HEK293 (cell line): ENCODE data around the gene CREM.

Source experiments
- BCL11A ChIP-seq: fragments of 450-650 bp; formaldehyde crosslinking; IDR thresholded peaks from 2 replicates; pipeline ENCODE4 v1.5.1; 2016; ENCODE audit warnings: low read depth, missing biosample characterization, missing genetic modification characterization
- FEZF1 ChIP-seq: fragments of 450-650 bp; formaldehyde crosslinking; IDR thresholded peaks from 2 replicates; pipeline ENCODE4 v1.5.1; 2016; ENCODE audit warnings: missing biosample characterization, missing genetic modification characterization
- ZBTB17 ChIP-seq: fragments of 450-650 bp; formaldehyde crosslinking; IDR thresholded peaks from 2 replicates; pipeline ENCODE4 v1.5.1; 2016; ENCODE audit warnings: missing biosample characterization, missing genetic modification characterization
- ZBTB48 ChIP-seq: fragments of 450-650 bp; formaldehyde crosslinking; IDR thresholded peaks from 2 replicates; pipeline ENCODE4 v1.5.1; 2016; ENCODE audit warnings: missing biosample characterization, missing genetic modification characterization
- ZBTB7A ChIP-seq: fragments of 450-650 bp; formaldehyde crosslinking; IDR thresholded peaks from 2 replicates; pipeline ENCODE4 v1.5.1; 2016; ENCODE audit warnings: low read depth, missing biosample characterization, missing genetic modification characterization
- ZIC2 ChIP-seq: fragments of 450-650 bp; formaldehyde crosslinking; IDR thresholded peaks from 2 replicates; pipeline ENCODE4 v1.5.1; 2016; ENCODE audit warnings: missing biosample characterization, missing genetic modification characterization
- ZNF112 ChIP-seq: fragments of 450-650 bp; formaldehyde crosslinking; IDR thresholded peaks from 2 replicates; pipeline ENCODE4 v1.5.0; 2017; ENCODE audit warnings: missing biosample characterization, missing genetic modification characterization
- ZNF114 ChIP-seq: fragments of 450-650 bp; formaldehyde crosslinking; IDR thresholded peaks from 2 replicates; pipeline ENCODE4 v1.5.0; 2017; ENCODE audit warnings: missing biosample characterization, missing genetic modification characterization
- ZNF121 ChIP-seq: fragments of 450-650 bp; formaldehyde crosslinking; IDR thresholded peaks from 2 replicates; pipeline ENCODE4 v1.5.1; 2016; ENCODE audit warnings: missing biosample characterization, missing genetic modification characterization
- ZNF132 ChIP-seq: fragments of 450-650 bp; formaldehyde crosslinking; IDR thresholded peaks from 2 replicates; pipeline ENCODE4 v1.5.1; 2017; ENCODE audit warnings: missing biosample characterization, missing genetic modification characterization, borderline replicate concordance
- ZNF138 ChIP-seq: fragments of 450-650 bp; formaldehyde crosslinking; IDR thresholded peaks from 2 replicates; pipeline ENCODE4 v1.5.1; 2016; ENCODE audit warnings: missing biosample characterization, missing genetic modification characterization, borderline replicate concordance
- ZNF302 ChIP-seq: fragments of 450-650 bp; formaldehyde crosslinking; IDR thresholded peaks from 2 replicates; pipeline ENCODE4 v1.5.1; 2016; ENCODE audit warnings: missing biosample characterization, missing genetic modification characterization, low read depth
- ZNF501 ChIP-seq: fragments of 450-650 bp; formaldehyde crosslinking; IDR thresholded peaks from 2 replicates; pipeline ENCODE4 v1.5.1; 2016; ENCODE audit warnings: missing biosample characterization, missing genetic modification characterization
- ZNF510 ChIP-seq: fragments of 450-650 bp; formaldehyde crosslinking; IDR thresholded peaks from 2 replicates; pipeline ENCODE4 v1.5.1; 2018; ENCODE audit warnings: mild to moderate bottlenecking, missing genetic modification characterization, missing biosample characterization; ENCODE audit not compliant: insufficient replicate concordance
- ZNF544 ChIP-seq: fragments of 450-650 bp; formaldehyde crosslinking; IDR thresholded peaks from 2 replicates; pipeline ENCODE4 v1.5.0; 2017; ENCODE audit warnings: missing biosample characterization, missing genetic modification characterization
- ZNF571 ChIP-seq: fragments of 450-650 bp; formaldehyde crosslinking; IDR thresholded peaks from 2 replicates; pipeline ENCODE4 v1.5.0; 2017; ENCODE audit warnings: missing biosample characterization, missing genetic modification characterization
- ZNF629 ChIP-seq: fragments of 450-650 bp; formaldehyde crosslinking; IDR thresholded peaks from 2 replicates; pipeline ENCODE4 v1.5.1; 2017; ENCODE audit warnings: missing biosample characterization, missing genetic modification characterization
- ZNF654 ChIP-seq: fragments of 450-650 bp; formaldehyde crosslinking; IDR thresholded peaks from 2 replicates; pipeline ENCODE4 v1.5.1; 2016; ENCODE audit warnings: low read depth, missing biosample characterization, missing genetic modification characterization
- ZNF660 ChIP-seq: fragments of 450-650 bp; IDR thresholded peaks from 2 replicates; pipeline ENCODE4 v1.5.1; 2018; ENCODE audit warnings: missing biosample characterization, mild to moderate bottlenecking, missing genetic modification characterization
- ZNF768 ChIP-seq: fragments of 450-650 bp; formaldehyde crosslinking; IDR thresholded peaks from 2 replicates; pipeline ENCODE4 v1.5.1; 2018; ENCODE audit warnings: missing biosample characterization, mild to moderate bottlenecking, missing genetic modification characterization
- ZNF791 ChIP-seq: fragments of 450-650 bp; formaldehyde crosslinking; IDR thresholded peaks from 2 replicates; pipeline ENCODE4 v1.5.1; 2016; ENCODE audit warnings: missing biosample characterization, missing genetic modification characterization
- TF ChIP-seq, protein P1 (sequence below): fragments of 450-650 bp; formaldehyde crosslinking; IDR thresholded peaks from 2 replicates; pipeline ENCODE4 v1.5.1; 2017; ENCODE audit warnings: missing biosample characterization, missing genetic modification characterization
- TF ChIP-seq, protein P2 (sequence below): fragments of 450-650 bp; formaldehyde crosslinking; IDR thresholded peaks from 2 replicates; pipeline ENCODE4 v1.5.1; 2016; ENCODE audit warnings: missing biosample characterization, missing genetic modification characterization
- TF ChIP-seq, protein P3 (sequence below): fragments of 450-650 bp; formaldehyde crosslinking; IDR thresholded peaks from 2 replicates; pipeline ENCODE4 v1.5.1; 2016; ENCODE audit warnings: missing biosample characterization, missing genetic modification characterization, low read depth
- TF ChIP-seq, protein P4 (sequence below): fragments of 450-650 bp; formaldehyde crosslinking; IDR thresholded peaks from 2 replicates; pipeline ENCODE4 v1.5.1; 2017; ENCODE audit warnings: missing biosample characterization, mild to moderate bottlenecking, missing genetic modification characterization, moderate library complexity
- TF ChIP-seq, protein P5 (sequence below): fragments of 450-650 bp; formaldehyde crosslinking; IDR thresholded peaks from 2 replicates; pipeline ENCODE4 v1.5.1; 2017; ENCODE audit warnings: missing biosample characterization, missing genetic modification characterization
- TF ChIP-seq, protein P6 (sequence below): fragments of 450-650 bp; formaldehyde crosslinking; IDR thresholded peaks from 2 replicates; pipeline ENCODE4 v1.5.1; 2016; ENCODE audit warnings: missing biosample characterization, missing genetic modification characterization
- TF ChIP-seq, protein P7 (sequence below): fragments of 450-650 bp; formaldehyde crosslinking; optimal IDR thresholded peaks from 2 replicates; pipeline ENCODE3; 2016; ENCODE audit warnings: missing biosample characterization, mild to moderate bottlenecking, missing genetic modification characterization

The CREM gene

DNA sequence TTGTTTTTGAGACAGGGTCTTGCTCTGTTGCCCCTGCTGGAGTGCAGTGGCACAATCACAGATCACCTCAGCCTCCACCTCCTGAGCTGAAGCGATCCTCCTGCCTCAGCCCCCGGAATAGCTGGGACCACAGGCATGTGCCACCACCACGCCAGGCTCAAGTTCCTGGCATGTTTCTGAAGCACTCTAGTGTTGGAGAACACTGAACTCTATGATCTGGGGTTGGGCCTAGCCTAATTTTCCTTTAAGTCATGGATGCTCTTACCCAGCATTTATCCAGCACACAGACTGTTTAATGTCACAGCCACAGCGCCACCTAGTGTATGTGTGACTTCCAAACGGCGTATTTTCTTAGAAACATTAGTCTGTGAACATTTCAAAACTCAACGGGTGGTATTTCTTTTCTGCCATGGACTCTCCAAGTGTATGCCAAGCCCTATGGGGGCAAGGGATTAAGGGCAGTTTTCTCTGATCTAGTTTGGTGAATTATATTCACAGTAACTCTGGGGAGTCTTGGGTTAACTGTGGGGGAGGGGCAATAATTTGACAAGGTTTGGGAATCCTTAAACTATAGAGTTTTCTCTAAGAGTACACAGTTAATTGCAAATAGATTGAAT, 91.8 kb downstream of the CREM start (continued):
- TF ChIP-seq, protein P1, sequence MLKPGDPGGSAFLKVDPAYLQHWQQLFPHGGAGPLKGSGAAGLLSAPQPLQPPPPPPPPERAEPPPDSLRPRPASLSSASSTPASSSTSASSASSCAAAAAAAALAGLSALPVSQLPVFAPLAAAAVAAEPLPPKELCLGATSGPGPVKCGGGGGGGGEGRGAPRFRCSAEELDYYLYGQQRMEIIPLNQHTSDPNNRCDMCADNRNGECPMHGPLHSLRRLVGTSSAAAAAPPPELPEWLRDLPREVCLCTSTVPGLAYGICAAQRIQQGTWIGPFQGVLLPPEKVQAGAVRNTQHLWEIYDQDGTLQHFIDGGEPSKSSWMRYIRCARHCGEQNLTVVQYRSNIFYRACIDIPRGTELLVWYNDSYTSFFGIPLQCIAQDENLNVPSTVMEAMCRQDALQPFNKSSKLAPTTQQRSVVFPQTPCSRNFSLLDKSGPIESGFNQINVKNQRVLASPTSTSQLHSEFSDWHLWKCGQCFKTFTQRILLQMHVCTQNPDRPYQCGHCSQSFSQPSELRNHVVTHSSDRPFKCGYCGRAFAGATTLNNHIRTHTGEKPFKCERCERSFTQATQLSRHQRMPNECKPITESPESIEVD (tag by site-specific recombination): 0 out of 2 replicates have a peak, but pooled peaks have one; percentile 19
- TF ChIP-seq ZNF132 (no peak), ZNF660 (tag by site-specific recombination) (0 out of 2 replicates have a peak, but pooled peaks have one; percentile 29), ZIC2 (tag by site-specific recombination) (peak; percentile 50), ZNF138 (tag by site-specific recombination) (no peak), ZBTB17 (tag by site-specific recombination) (peak; percentile 76), ZNF654 (tag by site-specific recombination) (peak; percentile 90), ZBTB7A (no peak), BCL11A (tag by site-specific recombination) (no peak), ZBTB48 (tag by site-specific recombination) (no peak), ZNF768 (no peak), ZNF571 (tag by site-specific recombination) (no peak), ZNF791 (no peak), ZNF114 (tag by site-specific recombination) (no peak), FEZF1 (tag by site-specific recombination) (peak; percentile 54), ZNF544 (no peak), ZNF112 (tag by site-specific recombination) (no peak), ZNF501 (peak; percentile 30; the same call in 1 of the 2 replicates), ZNF629 (peak; percentile 50), ZNF121 (tag by site-specific recombination) (peak; percentile 99), ZNF510 (no peak), ZNF302 (no peak)
- TF ChIP-seq, protein P2, sequence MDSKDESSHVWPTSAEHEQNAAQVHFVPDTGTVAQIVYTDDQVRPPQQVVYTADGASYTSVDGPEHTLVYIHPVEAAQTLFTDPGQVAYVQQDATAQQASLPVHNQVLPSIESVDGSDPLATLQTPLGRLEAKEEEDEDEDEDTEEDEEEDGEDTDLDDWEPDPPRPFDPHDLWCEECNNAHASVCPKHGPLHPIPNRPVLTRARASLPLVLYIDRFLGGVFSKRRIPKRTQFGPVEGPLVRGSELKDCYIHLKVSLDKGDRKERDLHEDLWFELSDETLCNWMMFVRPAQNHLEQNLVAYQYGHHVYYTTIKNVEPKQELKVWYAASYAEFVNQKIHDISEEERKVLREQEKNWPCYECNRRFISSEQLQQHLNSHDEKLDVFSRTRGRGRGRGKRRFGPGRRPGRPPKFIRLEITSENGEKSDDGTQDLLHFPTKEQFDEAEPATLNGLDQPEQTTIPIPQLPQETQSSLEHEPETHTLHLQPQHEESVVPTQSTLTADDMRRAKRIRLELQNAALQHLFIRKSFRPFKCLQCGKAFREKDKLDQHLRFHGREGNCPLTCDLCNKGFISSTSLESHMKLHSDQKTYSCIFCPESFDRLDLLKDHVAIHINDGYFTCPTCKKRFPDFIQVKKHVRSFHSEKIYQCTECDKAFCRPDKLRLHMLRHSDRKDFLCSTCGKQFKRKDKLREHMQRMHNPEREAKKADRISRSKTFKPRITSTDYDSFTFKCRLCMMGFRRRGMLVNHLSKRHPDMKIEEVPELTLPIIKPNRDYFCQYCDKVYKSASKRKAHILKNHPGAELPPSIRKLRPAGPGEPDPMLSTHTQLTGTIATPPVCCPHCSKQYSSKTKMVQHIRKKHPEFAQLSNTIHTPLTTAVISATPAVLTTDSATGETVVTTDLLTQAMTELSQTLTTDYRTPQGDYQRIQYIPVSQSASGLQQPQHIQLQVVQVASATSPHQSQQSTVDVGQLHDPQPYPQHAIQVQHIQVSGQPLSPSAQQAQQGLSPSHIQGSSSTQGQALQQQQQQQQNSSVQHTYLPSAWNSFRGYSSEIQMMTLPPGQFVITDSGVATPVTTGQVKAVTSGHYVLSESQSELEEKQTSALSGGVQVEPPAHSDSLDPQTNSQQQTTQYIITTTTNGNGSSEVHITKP (tag by site-specific recombination): 0 out of 2 replicates have a peak, but pooled peaks have one; percentile 15
- TF ChIP-seq, protein P3, sequence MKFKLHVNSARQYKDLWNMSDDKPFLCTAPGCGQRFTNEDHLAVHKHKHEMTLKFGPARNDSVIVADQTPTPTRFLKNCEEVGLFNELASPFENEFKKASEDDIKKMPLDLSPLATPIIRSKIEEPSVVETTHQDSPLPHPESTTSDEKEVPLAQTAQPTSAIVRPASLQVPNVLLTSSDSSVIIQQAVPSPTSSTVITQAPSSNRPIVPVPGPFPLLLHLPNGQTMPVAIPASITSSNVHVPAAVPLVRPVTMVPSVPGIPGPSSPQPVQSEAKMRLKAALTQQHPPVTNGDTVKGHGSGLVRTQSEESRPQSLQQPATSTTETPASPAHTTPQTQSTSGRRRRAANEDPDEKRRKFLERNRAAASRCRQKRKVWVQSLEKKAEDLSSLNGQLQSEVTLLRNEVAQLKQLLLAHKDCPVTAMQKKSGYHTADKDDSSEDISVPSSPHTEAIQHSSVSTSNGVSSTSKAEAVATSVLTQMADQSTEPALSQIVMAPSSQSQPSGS (tag by site-specific recombination): no peak
- TF ChIP-seq, protein P4, sequence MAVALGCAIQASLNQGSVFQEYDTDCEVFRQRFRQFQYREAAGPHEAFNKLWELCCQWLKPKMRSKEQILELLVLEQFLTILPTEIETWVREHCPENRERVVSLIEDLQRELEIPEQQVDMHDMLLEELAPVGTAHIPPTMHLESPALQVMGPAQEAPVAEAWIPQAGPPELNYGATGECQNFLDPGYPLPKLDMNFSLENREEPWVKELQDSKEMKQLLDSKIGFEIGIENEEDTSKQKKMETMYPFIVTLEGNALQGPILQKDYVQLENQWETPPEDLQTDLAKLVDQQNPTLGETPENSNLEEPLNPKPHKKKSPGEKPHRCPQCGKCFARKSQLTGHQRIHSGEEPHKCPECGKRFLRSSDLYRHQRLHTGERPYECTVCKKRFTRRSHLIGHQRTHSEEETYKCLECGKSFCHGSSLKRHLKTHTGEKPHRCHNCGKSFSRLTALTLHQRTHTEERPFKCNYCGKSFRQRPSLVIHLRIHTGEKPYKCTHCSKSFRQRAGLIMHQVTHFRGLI (tag by site-specific recombination): no peak
- TF ChIP-seq, protein P5, sequence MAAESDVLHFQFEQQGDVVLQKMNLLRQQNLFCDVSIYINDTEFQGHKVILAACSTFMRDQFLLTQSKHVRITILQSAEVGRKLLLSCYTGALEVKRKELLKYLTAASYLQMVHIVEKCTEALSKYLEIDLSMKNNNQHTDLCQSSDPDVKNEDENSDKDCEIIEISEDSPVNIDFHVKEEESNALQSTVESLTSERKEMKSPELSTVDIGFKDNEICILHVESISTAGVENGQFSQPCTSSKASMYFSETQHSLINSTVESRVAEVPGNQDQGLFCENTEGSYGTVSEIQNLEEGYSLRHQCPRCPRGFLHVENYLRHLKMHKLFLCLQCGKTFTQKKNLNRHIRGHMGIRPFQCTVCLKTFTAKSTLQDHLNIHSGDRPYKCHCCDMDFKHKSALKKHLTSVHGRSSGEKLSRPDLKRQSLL (tag by site-specific recombination): peak; percentile 76; the same call in 1 of the 2 replicates
- TF ChIP-seq, protein P6, sequence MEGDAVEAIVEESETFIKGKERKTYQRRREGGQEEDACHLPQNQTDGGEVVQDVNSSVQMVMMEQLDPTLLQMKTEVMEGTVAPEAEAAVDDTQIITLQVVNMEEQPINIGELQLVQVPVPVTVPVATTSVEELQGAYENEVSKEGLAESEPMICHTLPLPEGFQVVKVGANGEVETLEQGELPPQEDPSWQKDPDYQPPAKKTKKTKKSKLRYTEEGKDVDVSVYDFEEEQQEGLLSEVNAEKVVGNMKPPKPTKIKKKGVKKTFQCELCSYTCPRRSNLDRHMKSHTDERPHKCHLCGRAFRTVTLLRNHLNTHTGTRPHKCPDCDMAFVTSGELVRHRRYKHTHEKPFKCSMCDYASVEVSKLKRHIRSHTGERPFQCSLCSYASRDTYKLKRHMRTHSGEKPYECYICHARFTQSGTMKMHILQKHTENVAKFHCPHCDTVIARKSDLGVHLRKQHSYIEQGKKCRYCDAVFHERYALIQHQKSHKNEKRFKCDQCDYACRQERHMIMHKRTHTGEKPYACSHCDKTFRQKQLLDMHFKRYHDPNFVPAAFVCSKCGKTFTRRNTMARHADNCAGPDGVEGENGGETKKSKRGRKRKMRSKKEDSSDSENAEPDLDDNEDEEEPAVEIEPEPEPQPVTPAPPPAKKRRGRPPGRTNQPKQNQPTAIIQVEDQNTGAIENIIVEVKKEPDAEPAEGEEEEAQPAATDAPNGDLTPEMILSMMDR (tag by site-specific recombination): peak; percentile 61
- TF ChIP-seq, protein P7, sequence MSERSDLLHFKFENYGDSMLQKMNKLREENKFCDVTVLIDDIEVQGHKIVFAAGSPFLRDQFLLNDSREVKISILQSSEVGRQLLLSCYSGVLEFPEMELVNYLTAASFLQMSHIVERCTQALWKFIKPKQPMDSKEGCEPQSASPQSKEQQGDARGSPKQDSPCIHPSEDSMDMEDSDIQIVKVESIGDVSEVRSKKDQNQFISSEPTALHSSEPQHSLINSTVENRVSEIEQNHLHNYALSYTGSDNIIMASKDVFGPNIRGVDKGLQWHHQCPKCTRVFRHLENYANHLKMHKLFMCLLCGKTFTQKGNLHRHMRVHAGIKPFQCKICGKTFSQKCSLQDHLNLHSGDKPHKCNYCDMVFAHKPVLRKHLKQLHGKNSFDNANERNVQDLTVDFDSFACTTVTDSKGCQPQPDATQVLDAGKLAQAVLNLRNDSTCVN (tag by site-specific recombination): no peak
